Common myeloid progenitor, CD34-positive (primary cell): Measurements from ENCODE around the gene LYRM1.

Experiments used
- CTCF ChIA-PET: fragments of 350-600 bp; sonication (Branson Sonifier 250); formaldehyde crosslinking; loops from one replicate; lab custom pipeline; 2021; ENCODE audit warnings: antibody characterized with exemption; lab: Charles Lee
- POLR2A ChIA-PET: fragments of 350-600 bp; sonication (Branson Sonifier 250); formaldehyde crosslinking; loops from one replicate; lab custom pipeline; 2021; ENCODE audit warnings: antibody characterized with exemption; lab: Charles Lee
- DNase-seq, 3 donors: peaks; one replicate each; pipeline versions ENCODE4 v3.0.0 to v3.0.0-alpha.2; 2013
- H3K27ac ChIP-seq, 2 experiments: 1 replicate in 1 of 2; 2 replicates in 1 of 2; pipeline ENCODE4 v1.7.0; 2013; ENCODE audit warnings: inconsistent platforms in 2 of 2, low read length in 2 of 2, mild to moderate bottlenecking in 2 of 2, low read depth in 1 of 2, moderate library complexity in 1 of 2; ENCODE audit not compliant: severe bottlenecking in 2 of 2, insufficient read depth in 1 of 2, poor library complexity in 1 of 2
- H3K27me3 ChIP-seq, 5 experiments: replicated peaks in 2 of 5; 1 replicate in 3 of 5; 2 replicates in 2 of 5; pipeline versions ENCODE4 v1.6.1 to v1.7.0; 2013; ENCODE audit warnings: low read length in 4 of 5, mild to moderate bottlenecking in 2 of 5, moderate library complexity in 2 of 5, inconsistent platforms in 1 of 5; ENCODE audit not compliant: insufficient read depth in 5 of 5, control insufficient read depth in 4 of 5
- H3K36me3 ChIP-seq, 4 experiments: 1 replicate in 2 of 4; 2 replicates in 2 of 4; pipeline versions ENCODE4 v1.6.1 to v1.7.0; 2013; ENCODE audit warnings: low read length in 3 of 4, control low read depth in 1 of 4, mild to moderate bottlenecking in 1 of 4; ENCODE audit not compliant: control insufficient read depth in 4 of 4, insufficient read depth in 4 of 4
- H3K4me1 ChIP-seq, 4 experiments: 1 replicate in 3 of 4; 2 replicates in 1 of 4; pipeline versions ENCODE4 v1.6.1 to v1.7.1; 2013; ENCODE audit warnings: low read length in 3 of 4, mild to moderate bottlenecking in 3 of 4, control low read depth in 1 of 4, inconsistent platforms in 1 of 4, moderate library complexity in 1 of 4; ENCODE audit not compliant: control insufficient read depth in 4 of 4, insufficient read depth in 4 of 4; ENCODE audit errors: control extremely low read depth in 1 of 4
- H3K4me3 ChIP-seq, 7 experiments: 1 replicate in 4 of 7; 2 replicates in 3 of 7; pipeline versions ENCODE4 v1.5.1 to v1.7.0; 2013; ENCODE audit warnings: mild to moderate bottlenecking in 7 of 7, low read length in 6 of 7, moderate library complexity in 6 of 7, inconsistent platforms in 2 of 7, low read depth in 2 of 7, control low read depth in 1 of 7; ENCODE audit not compliant: insufficient read depth in 4 of 7, control insufficient read depth in 1 of 7; ENCODE audit errors: extremely low read depth in 1 of 7
- H3K9me3 ChIP-seq, 5 experiments: 1 replicate in 4 of 5; 2 replicates in 1 of 5; pipeline versions ENCODE4 v1.6.1 to v1.7.1; 2013; ENCODE audit warnings: low read length in 4 of 5, mild to moderate bottlenecking in 2 of 5, inconsistent platforms in 1 of 5, low read depth in 1 of 5, moderate library complexity in 1 of 5; ENCODE audit not compliant: control insufficient read depth in 4 of 5, insufficient read depth in 2 of 5; ENCODE audit errors: control extremely low read depth in 1 of 5
- WGBS: methylation state at CpG from one replicate; pipeline ENCODE4 v1.1.5; 2013; ENCODE audit not compliant: insufficient coverage; 5-methylcytosine and 5-hydroxymethylcytosine counted together

Gene LYRM1

DNA sequence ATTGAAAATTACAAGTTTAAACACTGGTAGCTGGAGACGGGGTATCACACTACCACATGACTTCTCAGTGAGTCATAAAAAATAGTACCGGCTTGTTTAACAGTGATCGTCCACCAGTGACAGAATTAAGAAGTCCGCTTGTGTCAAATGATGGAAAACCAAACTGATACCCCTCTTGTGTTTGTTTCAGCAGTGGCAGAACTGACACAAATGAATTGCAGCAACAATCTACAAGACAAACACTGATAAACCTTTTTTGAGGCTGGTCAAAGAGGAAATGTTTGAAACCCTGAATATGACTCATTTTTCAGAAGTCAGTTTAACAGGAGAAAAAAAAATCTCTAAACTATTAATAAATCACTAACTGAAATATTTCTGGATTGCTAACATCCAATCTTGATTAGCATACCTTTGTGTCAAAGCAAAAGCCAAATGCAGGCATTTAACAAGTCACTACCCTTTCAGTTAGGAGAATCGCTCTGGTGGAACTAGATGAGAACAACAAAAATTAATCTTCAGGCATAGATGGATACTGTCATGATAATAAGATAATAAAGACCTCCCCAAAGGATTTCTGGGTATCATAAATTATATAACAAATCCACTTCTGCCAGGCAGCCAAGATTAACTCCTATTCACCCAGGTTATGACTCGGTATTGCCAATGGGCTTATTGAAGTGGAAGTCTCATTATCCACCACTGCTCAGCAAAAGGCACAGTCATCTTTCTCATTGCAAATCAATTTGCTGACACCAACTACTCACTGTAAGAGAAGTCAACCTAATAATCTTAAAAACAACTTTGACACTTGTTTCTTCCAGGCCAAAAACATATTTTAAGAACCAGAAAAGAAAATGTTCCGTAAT is 21.2 kb upstream of the LYRM1 start:
- peak overlapping the region in 2 of 7 experiments; percentile 19 to 48 for H3K4me3 ChIP-seq
- DNase-seq = peak in 2 of 3 donors; percentile 37 to 54
- peaks cover 0 to 8% (median 4%) of the 10 kb centered on the region in 4 experiments for H3K36me3 ChIP-seq
- ChIA-PET POLR2A (no interaction called here), CTCF (interaction anchor here (0.7 to 1.7 kb wide), 5 partner anchors 9 to 29 kb away, joined by 3 to 4 read pairs (median 3); no protein-coding TSS in a partner anchor)
- peaks cover 0 to 39% (median 12%) of the 10 kb centered on the region in 4 experiments for H3K4me1 ChIP-seq
- no peaks in the 10 kb centered on the region for H3K9me3 ChIP-seq
- no peak overlapping the region for H3K27ac ChIP-seq
- H3K27me3 ChIP-seq = no peaks in the 10 kb centered on the region
- 93% methylated on average over 4 of the region's 7 CpGs for WGBS

GRCh38 chr16:20880867-20881502 is 19.6 kb upstream of the LYRM1 start:
- CTCF ChIA-PET = interaction anchor here (1.2 to 1.7 kb wide), 2 partner anchors 11 to 15 kb away, joined by 3 read pairs; no protein-coding TSS in a partner anchor
- WGBS = no CpG with 5 or more reads among the region's 3 CpGs

GRCh38 chr16:20881503-20881878 is 19.1 kb upstream of the LYRM1 start:
- peaks cover 0 to 15% (median 4%) of the 10 kb centered on the region in 4 experiments for H3K36me3 ChIP-seq
- WGBS = 98% methylated on average over 6 of the region's 6 CpGs
- CTCF ChIA-PET = no interaction called here

More at GRCh38 chr16:20880867-20881502, 19.6 kb upstream of the LYRM1 start:
- peaks cover 0 to 15% (median 4%) of the 10 kb centered on the region in 4 experiments for H3K36me3 ChIP-seq
- POLR2A ChIA-PET = no interaction called here
- H3K27me3 ChIP-seq = no peaks in the 10 kb centered on the region
- peaks cover 0 to 31% (median 9%) of the 10 kb centered on the region in 4 experiments for H3K4me1 ChIP-seq
- no peak overlapping the region for H3K27ac ChIP-seq
- H3K9me3 ChIP-seq = no peaks in the 10 kb centered on the region
- H3K4me3 ChIP-seq = no peak overlapping the region
- no peak for DNase-seq

DNA sequence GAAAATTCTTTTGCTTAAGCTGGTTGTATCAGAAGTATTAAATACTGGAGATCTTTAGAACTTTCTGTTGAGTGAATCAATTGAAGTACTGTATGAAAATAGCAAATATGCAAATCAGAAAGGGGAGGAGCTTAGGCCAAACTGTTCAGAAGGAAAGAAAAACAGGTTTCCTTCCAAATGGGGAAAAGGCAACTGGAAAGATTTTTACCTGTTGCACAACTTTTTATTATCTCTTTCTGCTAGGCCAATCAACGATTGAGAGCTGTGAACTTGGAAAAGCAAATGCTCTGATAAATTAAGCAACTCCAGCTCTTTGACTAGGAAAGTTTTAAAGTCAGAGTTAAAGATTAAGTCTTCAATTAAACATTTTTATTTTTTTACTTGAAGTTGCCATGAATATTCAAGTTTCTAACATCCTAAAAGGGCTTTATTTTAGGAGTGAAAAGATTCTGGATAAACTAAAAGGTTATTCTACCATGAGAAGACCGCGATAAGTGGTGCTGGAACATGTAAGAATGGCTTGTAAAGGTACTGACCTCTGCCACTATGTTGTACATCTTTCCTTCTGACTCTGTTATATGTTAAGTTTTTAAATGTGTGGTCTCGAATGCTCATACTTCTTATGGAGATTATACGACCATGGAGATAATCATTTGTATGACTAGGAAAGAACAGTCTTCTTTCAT is 16.9 kb upstream of the LYRM1 start:
- CTCF ChIA-PET = interaction anchor here (1.2 to 2.4 kb wide), 2 partner anchors 20 to 33 kb away, joined by 3 to 6 read pairs; no protein-coding TSS in a partner anchor
- Histone ChIP-seq H3K36me3 (peaks cover 0 to 17% (median 6%) of the 10 kb centered on the region in 4 experiments), H3K9me3 (no peaks in the 10 kb centered on the region), H3K27me3 (no peaks in the 10 kb centered on the region), H3K4me3 (no peak overlapping the region), H3K4me1 (peaks cover 0 to 26% (median 7%) of the 10 kb centered on the region in 4 experiments), H3K27ac (no peak overlapping the region)
- WGBS = 100% methylated on average over 1 of the region's 5 CpGs
- no peak for DNase-seq
- POLR2A ChIA-PET = interaction anchor here (0.6 kb wide), 1 partner anchor 1356 kb away, joined by 4 read pairs; no protein-coding TSS in a partner anchor

More at GRCh38 chr16:20881503-20881878, 19.1 kb upstream of the LYRM1 start:
- H3K27ac ChIP-seq = no peak overlapping the region
- POLR2A ChIA-PET = no interaction called here
- H3K27me3 ChIP-seq = no peaks in the 10 kb centered on the region
- H3K9me3 ChIP-seq = no peaks in the 10 kb centered on the region
- no peak overlapping the region for H3K4me3 ChIP-seq
- H3K4me1 ChIP-seq = peaks cover 0 to 31% (median 9%) of the 10 kb centered on the region in 4 experiments
- DNase-seq = no peak

DNA sequence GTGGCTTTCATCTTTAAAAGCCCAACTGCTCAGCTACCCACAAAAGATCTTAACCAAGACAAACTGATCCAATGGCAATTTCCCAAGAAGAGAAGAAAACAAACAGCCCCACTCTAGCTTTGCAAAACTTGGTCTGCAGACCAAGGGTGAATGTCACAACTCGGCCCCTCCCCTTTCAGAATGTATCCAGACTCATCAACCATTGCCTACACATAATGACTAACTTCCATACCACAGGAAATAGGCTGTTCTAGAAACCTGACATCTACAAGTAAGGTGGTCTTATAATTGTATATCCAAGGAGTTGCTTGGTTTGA is 16.4 kb upstream of the LYRM1 start:
- DNase-seq = no peak
- Histone ChIP-seq H3K36me3 (peaks cover 0 to 17% (median 6%) of the 10 kb centered on the region in 4 experiments), H3K9me3 (no peaks in the 10 kb centered on the region), H3K27me3 (no peaks in the 10 kb centered on the region), H3K27ac (no peak overlapping the region), H3K4me1 (peaks cover 0 to 21% (median 5%) of the 10 kb centered on the region in 4 experiments), H3K4me3 (no peak overlapping the region)
- POLR2A ChIA-PET = no interaction called here
- WGBS = no CpG with 5 or more reads among the region's 1 CpG
- CTCF ChIA-PET = interaction anchor here (1.2 to 2.4 kb wide), 2 partner anchors 19 to 34 kb away, joined by 3 to 6 read pairs; no protein-coding TSS in a partner anchor

DNA sequence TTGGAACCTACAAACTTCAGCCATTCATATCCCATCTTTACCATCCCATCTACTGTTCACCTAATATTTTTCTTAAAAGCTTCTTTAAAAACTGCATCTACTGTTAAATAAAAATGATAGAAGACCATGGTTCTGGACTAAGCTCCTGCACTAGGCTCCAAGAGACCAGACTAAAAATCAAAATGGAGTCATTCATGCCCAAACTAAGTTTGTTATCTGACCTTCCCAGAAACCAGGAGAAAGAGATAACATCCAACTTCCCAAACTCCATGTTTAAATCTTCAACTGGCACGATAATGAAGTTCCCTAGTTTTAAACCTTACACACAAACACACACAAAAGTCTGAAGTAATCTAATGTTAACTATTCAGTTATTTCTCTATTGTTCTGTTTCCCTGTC is 14.3 kb upstream of the LYRM1 start:
- no peaks in the 10 kb centered on the region for H3K27me3 ChIP-seq
- H3K9me3 ChIP-seq = no peaks in the 10 kb centered on the region
- peaks cover 0 to 25% (median 7%) of the 10 kb centered on the region in 4 experiments for H3K36me3 ChIP-seq
- H3K4me3 ChIP-seq = no peak overlapping the region
- peaks cover 0 to 9% (median 0%) of the 10 kb centered on the region in 4 experiments for H3K4me1 ChIP-seq
- no peak overlapping the region for H3K27ac ChIP-seq
- ChIA-PET POLR2A (interaction anchor here (1.6 kb wide), 1 partner anchor 8 kb away, joined by 3 read pairs; no protein-coding TSS in a partner anchor), CTCF (interaction anchor here (0.7 kb wide), 1 partner anchor 12 kb away, joined by 3 read pairs; no protein-coding TSS in a partner anchor)
- WGBS = no CpG with 5 or more reads among the region's 1 CpG
- DNase-seq = no peak
